ENCODE results near the gene TDO2. TPM values are rescaled to one million over a fixed set of nuclear protein-coding genes. Genes with fewer than 3 reads are reported as not detected.

Gene TDO2
- total RNA-seq, 3 donors from 2014 or later: not detected

DNA sequence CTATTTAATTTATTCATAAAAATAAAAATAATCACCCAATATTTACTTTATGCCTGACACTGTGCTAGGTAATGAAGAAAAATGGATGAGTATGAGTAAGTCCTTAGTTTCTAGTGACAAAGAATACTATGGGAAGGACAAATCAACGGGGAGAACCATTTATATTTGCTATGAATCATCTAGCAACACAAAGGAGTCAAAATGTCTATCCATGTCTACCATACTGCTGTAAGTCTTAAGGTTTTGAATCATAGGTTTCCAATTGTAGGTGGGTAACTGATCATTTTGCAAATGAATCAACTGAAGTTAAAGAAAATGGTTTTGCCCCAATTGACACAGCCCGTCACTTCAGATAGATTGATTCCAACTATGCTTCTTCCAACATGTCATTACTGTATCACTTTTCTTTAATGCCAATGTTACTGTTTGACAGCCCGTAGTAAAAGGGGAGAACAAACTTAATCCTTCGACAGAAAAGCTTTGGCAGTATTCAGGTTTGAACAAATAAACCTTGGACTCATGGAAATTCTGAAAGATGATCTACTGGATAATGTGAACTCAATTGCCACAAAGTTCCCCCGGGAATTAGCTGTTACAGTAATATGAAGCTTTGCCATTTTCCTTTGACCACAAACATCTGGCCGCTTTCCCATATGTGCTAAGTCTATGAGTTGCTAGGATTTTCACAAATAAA is 3.2 kb downstream of the TDO2 start:
- no peaks in the 10 kb centered on the region for H3K27me3 ChIP-seq
- peak in 1 of 2 donors; percentile 18 for DNase-seq (ENCODE audit: low spot score in 2 of 2)
- H3K9me3 ChIP-seq: no peaks in the 10 kb centered on the region
- H3K27ac ChIP-seq: no peak overlapping the region
- H3K4me3 ChIP-seq: no peak overlapping the region
- TF ChIP-seq POLR2A (IDR thresholded peaks at IDR 0.05): no peak
- intact Hi-C loops (cut with DNase I; ENCODE audit: low total_unique reads): no loop called here
- no peaks in the 10 kb centered on the region for H3K4me1 ChIP-seq
- no peaks in the 10 kb centered on the region for H3K36me3 ChIP-seq

GRCh38 chr4:155907556-155907955 is 4.1 kb downstream of the TDO2 start:
- H3K9me3 ChIP-seq: no peaks in the 10 kb centered on the region
- DNase-seq (ENCODE audit: low spot score in 2 of 2): no peak
- intact Hi-C loops (cut with DNase I; ENCODE audit: low total_unique reads): no loop called here
- H3K4me3 ChIP-seq: no peak overlapping the region
- H3K27ac ChIP-seq: no peak overlapping the region
- no peaks in the 10 kb centered on the region for H3K27me3 ChIP-seq
- H3K4me1 ChIP-seq: no peaks in the 10 kb centered on the region
- no peak for TF ChIP-seq POLR2A (IDR thresholded peaks at IDR 0.05)
- TF ChIP-seq, protein P1, sequence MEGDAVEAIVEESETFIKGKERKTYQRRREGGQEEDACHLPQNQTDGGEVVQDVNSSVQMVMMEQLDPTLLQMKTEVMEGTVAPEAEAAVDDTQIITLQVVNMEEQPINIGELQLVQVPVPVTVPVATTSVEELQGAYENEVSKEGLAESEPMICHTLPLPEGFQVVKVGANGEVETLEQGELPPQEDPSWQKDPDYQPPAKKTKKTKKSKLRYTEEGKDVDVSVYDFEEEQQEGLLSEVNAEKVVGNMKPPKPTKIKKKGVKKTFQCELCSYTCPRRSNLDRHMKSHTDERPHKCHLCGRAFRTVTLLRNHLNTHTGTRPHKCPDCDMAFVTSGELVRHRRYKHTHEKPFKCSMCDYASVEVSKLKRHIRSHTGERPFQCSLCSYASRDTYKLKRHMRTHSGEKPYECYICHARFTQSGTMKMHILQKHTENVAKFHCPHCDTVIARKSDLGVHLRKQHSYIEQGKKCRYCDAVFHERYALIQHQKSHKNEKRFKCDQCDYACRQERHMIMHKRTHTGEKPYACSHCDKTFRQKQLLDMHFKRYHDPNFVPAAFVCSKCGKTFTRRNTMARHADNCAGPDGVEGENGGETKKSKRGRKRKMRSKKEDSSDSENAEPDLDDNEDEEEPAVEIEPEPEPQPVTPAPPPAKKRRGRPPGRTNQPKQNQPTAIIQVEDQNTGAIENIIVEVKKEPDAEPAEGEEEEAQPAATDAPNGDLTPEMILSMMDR (IDR thresholded peaks at IDR 0.05): no peak
- no peak for TF ChIP-seq POLR2AphosphoS5 (IDR thresholded peaks at IDR 0.05)
- no peaks in the 10 kb centered on the region for H3K36me3 ChIP-seq

- intact Hi-C loops (cut with DNase I; ENCODE audit: low total_unique reads): no loop called here
- Histone ChIP-seq H3K9me3 (no peaks in the 10 kb centered on the region), H3K27me3 (no peaks in the 10 kb centered on the region), H3K36me3 (no peaks in the 10 kb centered on the region), H3K4me1 (no peaks in the 10 kb centered on the region), H3K4me3 (no peak overlapping the region), H3K27ac (no peak overlapping the region)
- no peak for DNase-seq (ENCODE audit: low spot score in 2 of 2)
- TF ChIP-seq, protein P1 (IDR thresholded peaks at IDR 0.05): no peak
- no peak for TF ChIP-seq POLR2AphosphoS5 (IDR thresholded peaks at IDR 0.05)
- TF ChIP-seq POLR2A (IDR thresholded peaks at IDR 0.05): no peak
Observed at GRCh38 chr4:155908187-155909139, 5.0 kb downstream of the TDO2 start.

GRCh38 chr4:155909615-155910226 is 6.2 kb downstream of the TDO2 start:
- DNase-seq (ENCODE audit: low spot score in 2 of 2): no peak
- H3K4me1 ChIP-seq: no peaks in the 10 kb centered on the region
- intact Hi-C loops (cut with DNase I; ENCODE audit: low total_unique reads): no loop called here
- H3K9me3 ChIP-seq: no peaks in the 10 kb centered on the region
- no peaks in the 10 kb centered on the region for H3K27me3 ChIP-seq
- H3K4me3 ChIP-seq: no peak overlapping the region
- no peak overlapping the region for H3K27ac ChIP-seq
- TF ChIP-seq POLR2AphosphoS5 (IDR thresholded peaks at IDR 0.05) (no peak), POLR2A (IDR thresholded peaks at IDR 0.05) (no peak)
- TF ChIP-seq, protein P1 (IDR thresholded peaks at IDR 0.05): no peak
- no peaks in the 10 kb centered on the region for H3K36me3 ChIP-seq

DNA sequence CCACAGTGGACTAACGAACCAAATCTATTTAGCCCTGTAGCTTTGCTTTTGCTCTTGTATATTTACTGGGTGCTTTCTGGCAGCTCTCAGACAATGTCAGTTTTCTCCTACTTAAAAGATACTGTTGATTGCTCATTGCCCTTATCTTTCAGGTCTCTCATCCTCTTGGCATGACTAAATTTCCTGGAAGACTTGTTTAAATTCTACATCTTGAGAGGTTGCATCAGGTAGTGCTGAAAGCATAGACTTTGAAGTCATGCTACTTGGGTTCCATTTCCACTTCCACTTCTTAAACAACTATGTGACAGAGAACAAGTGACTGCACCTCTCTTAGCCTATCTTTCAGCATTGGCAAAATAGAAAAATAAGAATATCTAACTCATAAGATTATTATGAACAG is 8.4 kb downstream of the TDO2 start:
- intact Hi-C loops (cut with DNase I; ENCODE audit: low total_unique reads): no loop called here
- TF ChIP-seq POLR2A (IDR thresholded peaks at IDR 0.05) (no peak), POLR2AphosphoS5 (IDR thresholded peaks at IDR 0.05) (no peak)
- TF ChIP-seq, protein P1 (IDR thresholded peaks at IDR 0.05): no peak
- Histone ChIP-seq H3K9me3 (no peaks in the 10 kb centered on the region), H3K27me3 (no peaks in the 10 kb centered on the region), H3K4me3 (no peak overlapping the region), H3K27ac (no peak overlapping the region), H3K36me3 (no peaks in the 10 kb centered on the region), H3K4me1 (no peaks in the 10 kb centered on the region)
- no peak for DNase-seq (ENCODE audit: low spot score in 2 of 2)

Data from breast epithelium (tissue), 4 donors.